PFSK-1 (cell line): ENCODE data around the gene ST8SIA5.

Experiments
- FOXP2 ChIP-seq: optimal IDR thresholded peaks from 2 replicates; pipeline ENCODE3; 2011; ENCODE audit warnings: borderline replicate concordance, control low read depth, inconsistent platforms; ENCODE audit not compliant: insufficient read depth; ENCODE audit errors: extremely low read length, extremely low read depth
- POLR2AphosphoS5 ChIP-seq: IDR thresholded peaks from 2 replicates; pipeline ENCODE4 v1.6.1; 2012; ENCODE audit warnings: low read depth, mild to moderate bottlenecking, control low read depth, low read length, moderate library complexity
- SIN3A ChIP-seq: IDR thresholded peaks from 2 replicates; pipeline ENCODE4 v1.6.1; 2012; ENCODE audit warnings: mild to moderate bottlenecking, low read length, moderate library complexity, borderline replicate concordance; ENCODE audit not compliant: insufficient read depth
- TAF1 ChIP-seq: IDR thresholded peaks from 2 replicates; pipeline ENCODE4 v1.6.1; 2012; ENCODE audit warnings: low read length, control low read depth, borderline replicate concordance; ENCODE audit not compliant: insufficient read depth
- TF ChIP-seq, protein P1 (sequence below), 2 experiments: IDR thresholded peaks; 2 replicates each; pipeline versions ENCODE4 v1.6.1 to v1.8.0; 2011 to 2012; ENCODE audit warnings: low read depth in 2 of 2, low read length in 2 of 2, control low read depth in 1 of 2, inconsistent platforms in 1 of 2, mild to moderate bottlenecking in 1 of 2, moderate library complexity in 1 of 2; ENCODE audit not compliant: insufficient read depth in 1 of 2

Gene ST8SIA5

DNA sequence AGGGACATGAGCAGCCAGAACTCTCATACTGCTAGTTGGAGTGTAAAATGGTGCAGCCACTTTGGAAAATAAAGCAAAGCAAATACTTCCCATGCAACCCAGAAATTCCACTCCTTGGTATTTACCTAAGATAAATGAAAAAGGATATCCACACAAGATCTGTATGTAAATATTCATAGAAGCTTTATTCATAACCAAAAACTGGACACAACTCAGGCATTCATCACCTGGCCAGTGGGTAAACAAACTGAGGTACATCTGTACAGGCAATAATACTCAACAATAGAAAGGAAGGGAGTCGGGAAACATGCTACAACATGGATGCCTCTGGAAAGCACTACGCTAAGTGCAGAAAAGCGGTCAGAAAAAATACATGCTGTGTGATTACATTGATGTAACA, 97.4 kb downstream of the ST8SIA5 start:
- TF ChIP-seq, protein P1, sequence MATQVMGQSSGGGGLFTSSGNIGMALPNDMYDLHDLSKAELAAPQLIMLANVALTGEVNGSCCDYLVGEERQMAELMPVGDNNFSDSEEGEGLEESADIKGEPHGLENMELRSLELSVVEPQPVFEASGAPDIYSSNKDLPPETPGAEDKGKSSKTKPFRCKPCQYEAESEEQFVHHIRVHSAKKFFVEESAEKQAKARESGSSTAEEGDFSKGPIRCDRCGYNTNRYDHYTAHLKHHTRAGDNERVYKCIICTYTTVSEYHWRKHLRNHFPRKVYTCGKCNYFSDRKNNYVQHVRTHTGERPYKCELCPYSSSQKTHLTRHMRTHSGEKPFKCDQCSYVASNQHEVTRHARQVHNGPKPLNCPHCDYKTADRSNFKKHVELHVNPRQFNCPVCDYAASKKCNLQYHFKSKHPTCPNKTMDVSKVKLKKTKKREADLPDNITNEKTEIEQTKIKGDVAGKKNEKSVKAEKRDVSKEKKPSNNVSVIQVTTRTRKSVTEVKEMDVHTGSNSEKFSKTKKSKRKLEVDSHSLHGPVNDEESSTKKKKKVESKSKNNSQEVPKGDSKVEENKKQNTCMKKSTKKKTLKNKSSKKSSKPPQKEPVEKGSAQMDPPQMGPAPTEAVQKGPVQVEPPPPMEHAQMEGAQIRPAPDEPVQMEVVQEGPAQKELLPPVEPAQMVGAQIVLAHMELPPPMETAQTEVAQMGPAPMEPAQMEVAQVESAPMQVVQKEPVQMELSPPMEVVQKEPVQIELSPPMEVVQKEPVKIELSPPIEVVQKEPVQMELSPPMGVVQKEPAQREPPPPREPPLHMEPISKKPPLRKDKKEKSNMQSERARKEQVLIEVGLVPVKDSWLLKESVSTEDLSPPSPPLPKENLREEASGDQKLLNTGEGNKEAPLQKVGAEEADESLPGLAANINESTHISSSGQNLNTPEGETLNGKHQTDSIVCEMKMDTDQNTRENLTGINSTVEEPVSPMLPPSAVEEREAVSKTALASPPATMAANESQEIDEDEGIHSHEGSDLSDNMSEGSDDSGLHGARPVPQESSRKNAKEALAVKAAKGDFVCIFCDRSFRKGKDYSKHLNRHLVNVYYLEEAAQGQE (IDR thresholded peaks at IDR 0.05; ENCODE audit: insufficient read depth in 1 of 2, low read depth in 2 of 2, low read length in 2 of 2) = no peak
- TF ChIP-seq POLR2AphosphoS5 = no peak
- TF ChIP-seq TAF1 = no peak
- TF ChIP-seq SIN3A = no peak
- TF ChIP-seq FOXP2 = no peak

DNA sequence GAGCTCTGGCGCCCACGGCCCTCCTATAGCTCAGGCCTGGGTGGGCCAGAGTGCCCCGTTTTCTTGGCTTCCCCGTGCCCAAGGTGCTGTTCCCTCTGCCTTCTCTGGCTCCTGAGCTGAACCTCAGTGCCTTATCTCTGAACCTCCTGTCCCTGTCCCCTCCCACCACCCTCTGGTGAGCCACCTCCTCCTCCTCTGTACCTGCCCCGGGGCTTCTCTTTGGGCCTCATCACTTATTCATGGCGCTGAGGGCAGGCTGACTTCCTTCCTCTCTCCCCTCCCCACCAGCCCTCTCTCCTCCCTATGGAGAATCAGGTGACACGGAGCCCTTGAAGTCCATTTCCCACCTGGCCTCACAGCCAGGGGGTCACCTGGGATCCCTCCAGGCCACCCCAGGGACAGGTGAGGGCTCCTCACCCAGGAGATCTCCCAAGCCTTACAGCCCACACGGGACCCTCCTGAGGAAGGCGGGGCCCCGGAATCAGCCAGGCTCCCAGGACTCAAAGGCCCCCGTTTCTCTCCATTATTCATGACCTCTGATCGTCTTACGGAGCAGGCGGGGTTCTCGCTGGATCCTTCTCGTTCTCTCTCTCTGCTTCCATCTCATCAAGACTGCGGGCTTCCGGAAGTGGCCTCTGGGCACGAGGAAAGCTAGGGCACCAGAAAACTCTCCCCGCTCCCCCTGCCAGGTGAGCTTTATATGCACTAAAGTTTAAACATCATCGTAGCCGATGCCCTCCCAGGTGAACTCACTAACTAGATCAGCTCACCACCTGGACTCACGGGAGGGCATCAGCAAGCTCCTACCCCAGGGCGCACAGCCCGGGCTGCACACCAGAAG, 99.5 kb downstream of the ST8SIA5 start, which contains the start of gene LOXHD1:
TSS of gene LOXHD1 (minus strand) at position 106 of the 841 bp plus-strand sequence. CDS start 187 bp downstream, outside the sequence.
- no peak for TF ChIP-seq FOXP2
- no peak for TF ChIP-seq TAF1
- TF ChIP-seq SIN3A = no peak

DNA sequence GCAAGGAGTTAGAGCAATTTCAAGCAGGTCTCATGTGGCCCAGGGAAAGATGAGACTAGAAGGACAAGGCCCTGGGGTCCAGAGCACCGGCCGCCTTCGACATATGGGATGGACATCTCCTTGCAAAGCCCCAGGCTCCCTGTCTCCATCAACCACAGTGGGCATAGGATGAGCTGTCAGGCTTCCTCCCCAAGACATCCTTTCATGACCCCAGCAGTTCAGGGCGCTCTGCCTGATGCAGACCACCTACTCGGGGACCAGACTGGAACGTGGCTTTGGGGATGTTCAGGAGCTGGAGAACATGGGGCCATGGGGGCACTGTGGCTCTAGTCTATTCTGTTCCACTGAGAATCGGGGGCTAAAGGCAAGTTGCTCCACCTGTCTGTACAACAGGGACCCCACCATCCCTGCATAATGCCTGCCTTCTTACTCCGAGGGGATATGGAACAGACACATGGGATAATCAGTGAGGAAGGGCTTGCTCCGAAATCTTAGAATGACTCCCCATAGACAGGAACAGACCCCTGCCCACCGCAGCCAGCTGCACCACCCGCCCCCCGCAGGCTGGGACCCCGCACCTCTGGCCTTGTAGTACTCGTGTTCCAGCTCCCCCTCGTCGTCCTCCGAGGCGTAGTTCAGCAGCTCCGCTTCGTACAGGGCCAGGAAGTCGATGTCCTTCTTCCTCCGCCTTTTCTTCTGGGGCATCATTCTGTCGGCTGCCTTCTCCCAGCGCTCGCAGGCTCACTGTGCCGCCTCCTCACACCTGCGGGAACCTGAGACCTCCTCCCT, 100.3 kb downstream of the ST8SIA5 start:
- TF ChIP-seq FOXP2 = no peak
- TF ChIP-seq, protein P1 (IDR thresholded peaks at IDR 0.05; ENCODE audit: insufficient read depth in 1 of 2, low read depth in 2 of 2, low read length in 2 of 2) = no peak
- no peak for TF ChIP-seq POLR2AphosphoS5
- TF ChIP-seq TAF1 = no peak
- no peak for TF ChIP-seq SIN3A

DNA sequence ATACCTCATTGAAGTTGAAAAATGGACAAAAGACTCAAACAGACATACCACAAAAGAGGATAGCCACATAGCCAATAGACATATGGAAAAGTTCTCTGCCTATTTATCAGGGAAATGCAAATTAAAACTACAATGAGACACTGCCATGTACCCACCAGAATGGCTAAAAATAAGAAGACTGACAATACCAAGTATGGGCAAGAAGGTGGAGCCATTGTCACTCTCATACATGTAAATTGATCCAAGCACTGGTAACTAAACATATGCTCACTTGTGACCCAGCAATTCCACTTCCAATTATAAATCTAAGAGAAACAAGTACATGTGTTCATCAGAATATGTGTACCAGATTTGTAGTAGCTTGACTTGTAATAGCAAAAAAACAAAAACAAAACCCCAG, 104.5 kb downstream of the ST8SIA5 start:
- TF ChIP-seq TAF1 = no peak

DNA sequence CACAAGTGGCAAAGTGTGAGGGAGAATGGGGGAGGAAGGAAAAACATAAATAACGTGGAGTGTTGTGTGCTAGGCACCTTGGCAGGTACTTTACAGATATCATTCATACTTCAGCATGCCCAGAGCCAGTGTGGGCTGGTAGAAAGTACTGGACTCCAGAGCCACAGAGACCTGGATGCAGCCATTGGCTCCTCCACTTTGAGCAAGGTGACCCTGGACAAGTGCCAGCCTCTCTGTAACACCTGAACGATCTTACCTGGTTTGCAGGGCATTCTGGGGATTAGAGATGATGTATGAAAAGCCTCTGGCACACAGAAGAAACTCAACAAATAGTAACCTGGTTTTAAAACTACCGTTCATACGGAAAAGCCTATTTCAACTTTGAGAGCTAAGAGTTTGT, 106.2 kb downstream of the ST8SIA5 start:
- TF ChIP-seq, protein P1 (IDR thresholded peaks at IDR 0.05; ENCODE audit: insufficient read depth in 1 of 2, low read depth in 2 of 2, low read length in 2 of 2) = no peak
- TF ChIP-seq SIN3A = no peak

DNA sequence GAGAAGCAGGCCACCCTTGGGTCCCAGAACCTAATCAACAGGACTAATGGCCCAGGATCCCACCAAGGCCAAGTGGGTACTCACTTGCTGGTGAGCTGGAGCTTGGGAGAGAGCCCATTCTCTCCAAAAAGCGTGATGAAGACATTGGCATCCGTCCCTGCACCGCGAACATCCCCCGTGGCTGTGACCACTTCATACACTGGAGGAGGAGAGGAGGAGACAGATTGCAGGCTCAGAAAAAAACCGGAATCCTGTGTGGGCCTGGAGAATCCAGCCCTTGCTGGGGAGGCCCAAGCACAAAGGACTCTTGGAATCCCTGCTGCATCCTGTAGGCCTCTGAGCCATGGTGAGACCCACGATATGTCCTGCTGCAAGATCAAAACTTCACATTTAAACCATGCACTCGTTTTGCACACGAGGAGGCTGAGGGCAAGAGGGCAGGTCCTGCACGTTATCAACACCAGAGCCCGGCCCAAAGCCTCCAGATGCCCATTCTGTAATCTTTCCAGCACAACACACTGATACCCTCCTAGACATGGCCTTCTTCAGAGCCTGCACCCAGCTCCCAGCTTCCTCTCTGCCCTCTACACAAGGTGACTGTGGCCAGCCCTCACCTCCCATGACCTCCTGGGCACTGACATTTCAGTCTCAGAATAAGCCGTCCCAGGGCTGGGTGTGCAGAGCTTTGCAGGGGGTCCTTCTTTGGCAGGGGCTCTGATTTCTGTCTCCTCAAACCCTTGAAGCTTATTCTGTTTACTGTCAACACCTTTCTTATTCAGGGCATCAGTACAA, 107.6 kb downstream of the ST8SIA5 start:
- no peak for TF ChIP-seq TAF1
- TF ChIP-seq POLR2AphosphoS5 = no peak
- TF ChIP-seq SIN3A = no peak
- TF ChIP-seq, protein P1 (IDR thresholded peaks at IDR 0.05; ENCODE audit: insufficient read depth in 1 of 2, low read depth in 2 of 2, low read length in 2 of 2) = no peak
- no peak for TF ChIP-seq FOXP2
